Sigmoid colon (tissue), 3 donors: Measurements from ENCODE around the gene ZNF541.

Experiments used
- CTCF ChIP-seq, 4 experiments: fragments of 450-650 bp in 3 of 4; fragments of 200-600 bp in 1 of 4; IDR thresholded peaks; one replicate each; pipeline ENCODE4 v1.5.1; 2016 to 2019; ENCODE audit warnings: antibody characterized with exemption in 4 of 4, mild to moderate bottlenecking in 3 of 4, moderate library complexity in 2 of 4
- POLR2A ChIP-seq, 2 donors: fragments of 450-650 bp; IDR thresholded peaks; one replicate each; pipeline ENCODE4 v1.6.1; 2016; ENCODE audit warnings: antibody characterized with exemption in 2 of 2, mild to moderate bottlenecking in 2 of 2, moderate library complexity in 2 of 2

DNA sequence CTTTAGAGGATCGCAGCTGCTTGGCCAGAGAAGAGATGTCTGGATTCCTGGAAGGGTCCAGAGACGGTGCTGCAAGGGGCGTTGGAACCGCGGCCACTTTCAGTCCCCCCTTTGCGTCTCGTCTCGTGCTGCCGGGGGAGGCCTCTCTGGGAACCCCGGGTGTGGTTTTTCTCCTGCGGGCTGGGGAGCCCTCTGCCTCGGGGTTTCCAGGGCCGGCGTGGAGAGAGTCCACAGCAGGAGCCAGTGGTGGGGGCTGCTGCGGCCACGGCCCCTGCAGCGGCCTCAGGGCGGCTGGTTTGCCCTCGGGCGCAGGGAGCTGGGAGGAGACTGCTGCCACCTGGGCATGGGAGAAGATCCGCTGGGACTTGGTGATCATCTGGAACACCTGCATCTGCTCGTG lies 28.5 kb downstream of the ZNF541 start:
- no peak for TF ChIP-seq CTCF (IDR thresholded peaks at IDR 0.05)
- TF ChIP-seq POLR2A (IDR thresholded peaks at IDR 0.05): no peak
